Smooth muscle cell (in vitro differentiated cells): ENCODE results near the gene OPN1MW3. TPM values are rescaled to one million over a fixed set of nuclear protein-coding genes. Genes with fewer than 3 reads are reported as not detected.
"Not testable (repeated sequence)": the region's sequence is repeated elsewhere in the genome, so short reads cannot be mapped to it uniquely, and the experiment has no call there.

Experiments used
- DNase-seq: peaks from one replicate; lab custom pipeline; 2025; ENCODE audit not compliant: unreplicated experiment; lab: John Stamatoyannopoulos, UW
- H2AFZ ChIP-seq: fragments of 200-600 bp; sonication (generic); 2 replicates; pipeline ENCODE4 v1.6.0; 2016; ENCODE audit warnings: antibody characterized with exemption, low read depth, mild to moderate bottlenecking
- H3F3A ChIP-seq: fragments of 200-600 bp; sonication (generic); 2 replicates; pipeline ENCODE4 v1.6.0; 2017; ENCODE audit warnings: antibody characterized with exemption, low read depth
- H3K27ac ChIP-seq: fragments of 200-600 bp; sonication (generic); 2 replicates; pipeline ENCODE4 v1.5.1; 2016; ENCODE audit warnings: low read depth, mild to moderate bottlenecking
- H3K27me3 ChIP-seq: fragments of 200-600 bp; sonication (generic); 2 replicates; pipeline ENCODE4 v1.6.1; 2016; ENCODE audit warnings: low read depth, mild to moderate bottlenecking
- H3K36me3 ChIP-seq: fragments of 200-600 bp; sonication (generic); 2 replicates; pipeline ENCODE4 v1.5.1; 2016; ENCODE audit warnings: low read depth
- H3K4me1 ChIP-seq: fragments of 200-600 bp; sonication (generic); 2 replicates; pipeline ENCODE4 v1.5.1; 2016; ENCODE audit warnings: low read depth
- H3K4me2 ChIP-seq: fragments of 200-600 bp; sonication (generic); 2 replicates; pipeline ENCODE4 v1.6.0; 2016; ENCODE audit warnings: mild to moderate bottlenecking
- H3K4me3 ChIP-seq: fragments of 200-600 bp; sonication (generic); 2 replicates; pipeline ENCODE4 v1.5.1; 2016; ENCODE audit warnings: mild to moderate bottlenecking
- H3K79me2 ChIP-seq: fragments of 200-600 bp; sonication (generic); 2 replicates; pipeline ENCODE4 v1.6.0; 2016; ENCODE audit warnings: low read depth, mild to moderate bottlenecking
- H3K9ac ChIP-seq: fragments of 200-600 bp; sonication (generic); 2 replicates; pipeline ENCODE4 v1.6.0; 2016; ENCODE audit warnings: low read depth
- H3K9me3 ChIP-seq: fragments of 200-600 bp; sonication (generic); replicated peaks from 2 replicates; pipeline ENCODE4 v1.5.1; 2016; ENCODE audit warnings: low read depth
- H4K20me1 ChIP-seq: fragments of 200-600 bp; sonication (generic); 2 replicates; pipeline ENCODE4 v1.6.0; 2016; ENCODE audit warnings: low read depth
- CTCF ChIP-seq: fragments of 200-600 bp; sonication (generic); IDR thresholded peaks from 2 replicates; pipeline ENCODE4 v1.5.1; 2017; ENCODE audit warnings: borderline replicate concordance, mild to moderate bottlenecking, antibody characterized with exemption; ENCODE audit not compliant: insufficient read depth, poor library complexity, severe bottlenecking
- WGBS: methylation state at CpG from one replicate; pipeline ENCODE4 v1.1.7; 2016; ENCODE audit warnings: low lambda C conversion rate; 5-methylcytosine and 5-hydroxymethylcytosine counted together
- polyA plus RNA-seq: library from polyadenylated mRNA; unstranded; fragments of >200 nt; fragmentation: Nextera tagmentation; extraction: Ambion mirVana; gene quantifications from 2 replicates; pipeline ENCODE4 v1.2.1, GENCODE V29; 2016
- total RNA-seq: library from RNA; depleted of rRNA; stranded (reverse); fragments of >200 nt; gene quantifications from 2 replicates; pipeline ENCODE4 v1.2.3, GENCODE V29; 2014

OPN1MW3 gene
- total and polyA plus RNA-seq, 2 experiments from 2014 or later = not detected

- DNase-seq = no peak
- no peak for TF ChIP-seq CTCF
- Histone ChIP-seq H3K79me2 (no peaks in the 10 kb centered on the region), H3F3A (no peaks in the 10 kb centered on the region), H3K27ac (no peak overlapping the region), H3K4me2 (no peak overlapping the region), H4K20me1 (no peaks in the 10 kb centered on the region), H3K4me3 (no peak overlapping the region), H3K4me1 (no peaks in the 10 kb centered on the region), H2AFZ (no peak overlapping the region), H3K9ac (no peak overlapping the region), H3K9me3 (no peaks in the 10 kb centered on the region), H3K27me3 (no peaks in the 10 kb centered on the region), H3K36me3 (no peaks in the 10 kb centered on the region)
- WGBS = 93% methylated on average over 18 of the region's 18 CpGs
These were observed 39.3 kb downstream of the OPN1MW3 start for GRCh38 chrX:154296731-154297130.

GRCh38 chrX:154298312-154298711 is 40.9 kb downstream of the OPN1MW3 start:
- H3K4me2 ChIP-seq = no peak overlapping the region
- 84% methylated on average over 7 of the region's 7 CpGs for WGBS
- no peak for TF ChIP-seq CTCF
- H3K27me3 ChIP-seq = no peaks in the 10 kb centered on the region
- H3K9ac ChIP-seq = no peak overlapping the region
- H3K27ac ChIP-seq = no peak overlapping the region
- H3K79me2 ChIP-seq = no peaks in the 10 kb centered on the region
- H3F3A ChIP-seq = no peaks in the 10 kb centered on the region
- H3K36me3 ChIP-seq = no peaks in the 10 kb centered on the region
- H4K20me1 ChIP-seq = no peaks in the 10 kb centered on the region
- H3K9me3 ChIP-seq = no peaks in the 10 kb centered on the region
- no peak overlapping the region for H3K4me3 ChIP-seq
- no peak overlapping the region for H2AFZ ChIP-seq
- no peaks in the 10 kb centered on the region for H3K4me1 ChIP-seq
- no peak for DNase-seq

- Histone ChIP-seq H3K9me3 (no peaks in the 10 kb centered on the region), H3K27me3 (no peaks in the 10 kb centered on the region), H2AFZ (no peak overlapping the region), H3K36me3 (no peaks in the 10 kb centered on the region), H4K20me1 (no peaks in the 10 kb centered on the region), H3K4me3 (no peak overlapping the region), H3K9ac (no peak overlapping the region), H3K27ac (no peak overlapping the region), H3K4me1 (no peaks in the 10 kb centered on the region), H3K79me2 (no peaks in the 10 kb centered on the region), H3F3A (no peaks in the 10 kb centered on the region), H3K4me2 (no peak overlapping the region)
- TF ChIP-seq CTCF = no peak
- WGBS = 93% methylated on average over 8 of the region's 8 CpGs
- no peak for DNase-seq
These were observed 43.4 kb downstream of the OPN1MW3 start for GRCh38 chrX:154300816-154301215.

GRCh38 chrX:154302998-154303397 is 45.6 kb downstream of the OPN1MW3 start:
- not testable (repeated sequence) for H3K27me3 ChIP-seq, H4K20me1 ChIP-seq, H3K4me1 ChIP-seq, H3K79me2 ChIP-seq, H2AFZ ChIP-seq, H3F3A ChIP-seq, H3K27ac ChIP-seq, DNase-seq, H3K9me3 ChIP-seq, H3K4me2 ChIP-seq, H3K9ac ChIP-seq, H3K36me3 ChIP-seq, H3K4me3 ChIP-seq
- WGBS = 82% methylated on average over 7 of the region's 7 CpGs
